Measurements from ENCODE around the gene LSS.

Gene LSS

GRCh38 chr21:46228345-46229051 is at the start of gene LSS:
TSS of gene LSS (minus strand) at chr21:46228774. CDS start at chr21:46228745, 29 bp downstream.
- Mint-ChIP-seq H3K27me3 (no peaks in the 10 kb centered on the region), H3K4me1 (peaks cover 42 to 64% of the 10 kb centered on the region in 2 donors), H3K9me3 (peaks cover 0 to 4% of the 10 kb centered on the region in 2 donors), H3K4me3 (peak within 1 kb of the TSS; percentile 87 to 96), H3K36me3 (peaks cover 21 to 44% of the 10 kb centered on the region in 2 donors), H3K27ac (peak within 1 kb of the TSS; percentile 98)
- DNase-seq = peak; percentile 97
- ATAC-seq (replicated peaks) = peak; percentile 89 to 92

GRCh38 chr21:46274797-46275390 is 46.3 kb upstream of the LSS start:
- H3K36me3 Mint-ChIP-seq = peaks cover 33 to 44% of the 10 kb centered on the region in 2 donors
- peaks cover 2 to 5% of the 10 kb centered on the region in 2 donors for H3K4me1 Mint-ChIP-seq

GRCh38 chr21:46273341-46273740 is 44.8 kb upstream of the LSS start:
- DNase-seq = no peak
- Mint-ChIP-seq H3K4me1 (peaks cover 2 to 5% of the 10 kb centered on the region in 2 donors), H3K4me3 (no peak overlapping the region)

More at GRCh38 chr21:46274797-46275390, 46.3 kb upstream of the LSS start:
- Mint-ChIP-seq H3K27ac (no peak overlapping the region), H3K9me3 (no peaks in the 10 kb centered on the region), H3K4me3 (no peak overlapping the region), H3K27me3 (no peaks in the 10 kb centered on the region)
- DNase-seq = no peak
- ATAC-seq (replicated peaks) = no peak

GRCh38 chr21:46269466-46269865 is 40.9 kb upstream of the LSS start:
- no peak overlapping the region for H3K4me3 Mint-ChIP-seq
- ATAC-seq (replicated peaks) (no peak), DNase-seq (no peak)
- peaks cover 40 to 72% of the 10 kb centered on the region in 2 donors for H3K36me3 Mint-ChIP-seq
- no peak overlapping the region for H3K27ac Mint-ChIP-seq
- H3K27me3 Mint-ChIP-seq = no peaks in the 10 kb centered on the region
- no peaks in the 10 kb centered on the region for H3K9me3 Mint-ChIP-seq
- H3K4me1 Mint-ChIP-seq = peaks cover 6 to 12% of the 10 kb centered on the region in 2 donors

More at GRCh38 chr21:46273341-46273740, 44.8 kb upstream of the LSS start:
- H3K27me3 Mint-ChIP-seq = no peaks in the 10 kb centered on the region
- H3K36me3 Mint-ChIP-seq = peaks cover 29 to 50% of the 10 kb centered on the region in 2 donors
- peak overlapping the region; percentile 53 for H3K27ac Mint-ChIP-seq
- ATAC-seq (replicated peaks) = no peak
- H3K9me3 Mint-ChIP-seq = no peaks in the 10 kb centered on the region

GRCh38 chr21:46268371-46268770 is 39.8 kb upstream of the LSS start:
- H3K4me3 Mint-ChIP-seq = no peak overlapping the region
- H3K27me3 Mint-ChIP-seq = no peaks in the 10 kb centered on the region
- DNase-seq (no peak), ATAC-seq (replicated peaks) (no peak)
- H3K9me3 Mint-ChIP-seq = no peaks in the 10 kb centered on the region
- no peak overlapping the region for H3K27ac Mint-ChIP-seq
- peaks cover 38 to 68% of the 10 kb centered on the region in 2 donors for H3K36me3 Mint-ChIP-seq
- H3K4me1 Mint-ChIP-seq = peaks cover 3 to 7% of the 10 kb centered on the region in 2 donors

GRCh38 chr21:46266946-46267345 is 38.4 kb upstream of the LSS start:
- peaks cover 3 to 7% of the 10 kb centered on the region in 2 donors for H3K4me1 Mint-ChIP-seq

GRCh38 chr21:46265736-46266525 is 37.4 kb upstream of the LSS start:
- DNase-seq (no peak), ATAC-seq (replicated peaks) (no peak)
- H3K4me1 Mint-ChIP-seq = peaks cover 3 to 7% of the 10 kb centered on the region in 2 donors
- H3K27me3 Mint-ChIP-seq = no peaks in the 10 kb centered on the region
- H3K4me3 Mint-ChIP-seq = no peak overlapping the region
- no peaks in the 10 kb centered on the region for H3K9me3 Mint-ChIP-seq
- H3K36me3 Mint-ChIP-seq = peaks cover 39 to 67% of the 10 kb centered on the region in 2 donors
- H3K27ac Mint-ChIP-seq = peak overlapping the region; percentile 25

More at GRCh38 chr21:46266946-46267345, 38.4 kb upstream of the LSS start:
- H3K4me3 Mint-ChIP-seq = no peak overlapping the region
- H3K27me3 Mint-ChIP-seq = no peaks in the 10 kb centered on the region
- H3K9me3 Mint-ChIP-seq = no peaks in the 10 kb centered on the region
- H3K36me3 Mint-ChIP-seq = peaks cover 33 to 64% of the 10 kb centered on the region in 2 donors
- peak overlapping the region; percentile 79 for H3K27ac Mint-ChIP-seq
- DNase-seq (no peak), ATAC-seq (replicated peaks) (no peak)

- Mint-ChIP-seq H3K36me3 (peaks cover 43 to 62% of the 10 kb centered on the region in 2 donors), H3K4me3 (no peak overlapping the region), H3K27me3 (no peaks in the 10 kb centered on the region), H3K9me3 (no peaks in the 10 kb centered on the region), H3K27ac (no peak overlapping the region), H3K4me1 (peaks cover 3 to 7% of the 10 kb centered on the region in 2 donors)
- ATAC-seq (replicated peaks) = no peak
- DNase-seq = no peak
Measured at GRCh38 chr21:46264690-46265144, 36.1 kb upstream of the LSS start.

GRCh38 chr21:46264046-46264689 is 35.6 kb upstream of the LSS start:
- Mint-ChIP-seq H3K9me3 (no peaks in the 10 kb centered on the region), H3K4me1 (peaks cover 3 to 7% of the 10 kb centered on the region in 2 donors), H3K27me3 (no peaks in the 10 kb centered on the region), H3K27ac (no peak overlapping the region), H3K36me3 (peaks cover 43 to 58% of the 10 kb centered on the region in 2 donors), H3K4me3 (no peak overlapping the region)
- ATAC-seq (replicated peaks) (no peak), DNase-seq (no peak)

GRCh38 chr21:46256501-46256994 is 28.0 kb upstream of the LSS start:
- peaks cover 60 to 64% of the 10 kb centered on the region in 2 donors for H3K36me3 Mint-ChIP-seq
- H3K27ac Mint-ChIP-seq = peak overlapping the region; percentile 31
- ATAC-seq (replicated peaks) (no peak), DNase-seq (no peak)
- no peaks in the 10 kb centered on the region for H3K27me3 Mint-ChIP-seq
- H3K9me3 Mint-ChIP-seq = peaks cover 4 to 7% of the 10 kb centered on the region in 2 donors
- no peak overlapping the region for H3K4me3 Mint-ChIP-seq
- H3K4me1 Mint-ChIP-seq = peaks cover 20 to 39% of the 10 kb centered on the region in 2 donors

GRCh38 chr21:46255758-46256337 is 27.3 kb upstream of the LSS start:
- peaks cover 54 to 63% of the 10 kb centered on the region in 2 donors for H3K36me3 Mint-ChIP-seq
- ATAC-seq (replicated peaks) (no peak), DNase-seq (no peak)
- peaks cover 4 to 7% of the 10 kb centered on the region in 2 donors for H3K9me3 Mint-ChIP-seq
- H3K4me1 Mint-ChIP-seq = peaks cover 20 to 39% of the 10 kb centered on the region in 2 donors
- no peak overlapping the region for H3K4me3 Mint-ChIP-seq
- H3K27ac Mint-ChIP-seq = no peak overlapping the region
- H3K27me3 Mint-ChIP-seq = no peaks in the 10 kb centered on the region

GRCh38 chr21:46255166-46255565 is 26.6 kb upstream of the LSS start:
- no peaks in the 10 kb centered on the region for H3K27me3 Mint-ChIP-seq
- H3K36me3 Mint-ChIP-seq = peaks cover 54 to 66% of the 10 kb centered on the region in 2 donors
- H3K27ac Mint-ChIP-seq = no peak overlapping the region
- no peak overlapping the region for H3K4me3 Mint-ChIP-seq
- no peak for DNase-seq
- peaks cover 4 to 7% of the 10 kb centered on the region in 2 donors for H3K9me3 Mint-ChIP-seq
- peaks cover 21 to 45% of the 10 kb centered on the region in 2 donors for H3K4me1 Mint-ChIP-seq
- ATAC-seq (replicated peaks) = no peak

- peak; percentile 81 for ATAC-seq (replicated peaks)
- peak; percentile 61 for DNase-seq
- peak overlapping the region; percentile 61 to 77 for H3K4me3 Mint-ChIP-seq
- H3K27ac Mint-ChIP-seq = peak overlapping the region; percentile 89
- peaks cover 25 to 53% of the 10 kb centered on the region in 2 donors for H3K4me1 Mint-ChIP-seq
- H3K9me3 Mint-ChIP-seq = peaks cover 4 to 7% of the 10 kb centered on the region in 2 donors
- H3K27me3 Mint-ChIP-seq = no peaks in the 10 kb centered on the region
- peaks cover 61 to 73% of the 10 kb centered on the region in 2 donors for H3K36me3 Mint-ChIP-seq
Measured at GRCh38 chr21:46254208-46254975, 25.8 kb upstream of the LSS start.
